Smooth muscle cell (in vitro differentiated cells): Measurements from ENCODE around the gene ZNF488. TPM values are rescaled to one million over a fixed set of nuclear protein-coding genes. Genes with fewer than 3 reads are reported as not detected.

Experiments
- DNase-seq: peaks from one replicate; lab custom pipeline; 2025; ENCODE audit not compliant: unreplicated experiment; lab: John Stamatoyannopoulos, UW
- H2AFZ ChIP-seq: fragments of 200-600 bp; sonication (generic); 2 replicates; pipeline ENCODE4 v1.6.0; 2016; ENCODE audit warnings: antibody characterized with exemption, low read depth, mild to moderate bottlenecking
- H3F3A ChIP-seq: fragments of 200-600 bp; sonication (generic); 2 replicates; pipeline ENCODE4 v1.6.0; 2017; ENCODE audit warnings: antibody characterized with exemption, low read depth
- H3K27ac ChIP-seq: fragments of 200-600 bp; sonication (generic); 2 replicates; pipeline ENCODE4 v1.5.1; 2016; ENCODE audit warnings: low read depth, mild to moderate bottlenecking
- H3K27me3 ChIP-seq: fragments of 200-600 bp; sonication (generic); 2 replicates; pipeline ENCODE4 v1.6.1; 2016; ENCODE audit warnings: low read depth, mild to moderate bottlenecking
- H3K36me3 ChIP-seq: fragments of 200-600 bp; sonication (generic); 2 replicates; pipeline ENCODE4 v1.5.1; 2016; ENCODE audit warnings: low read depth
- H3K4me1 ChIP-seq: fragments of 200-600 bp; sonication (generic); 2 replicates; pipeline ENCODE4 v1.5.1; 2016; ENCODE audit warnings: low read depth
- H3K4me2 ChIP-seq: fragments of 200-600 bp; sonication (generic); 2 replicates; pipeline ENCODE4 v1.6.0; 2016; ENCODE audit warnings: mild to moderate bottlenecking
- H3K4me3 ChIP-seq: fragments of 200-600 bp; sonication (generic); 2 replicates; pipeline ENCODE4 v1.5.1; 2016; ENCODE audit warnings: mild to moderate bottlenecking
- H3K79me2 ChIP-seq: fragments of 200-600 bp; sonication (generic); 2 replicates; pipeline ENCODE4 v1.6.0; 2016; ENCODE audit warnings: low read depth, mild to moderate bottlenecking
- H3K9ac ChIP-seq: fragments of 200-600 bp; sonication (generic); 2 replicates; pipeline ENCODE4 v1.6.0; 2016; ENCODE audit warnings: low read depth
- H3K9me3 ChIP-seq: fragments of 200-600 bp; sonication (generic); replicated peaks from 2 replicates; pipeline ENCODE4 v1.5.1; 2016; ENCODE audit warnings: low read depth
- H4K20me1 ChIP-seq: fragments of 200-600 bp; sonication (generic); 2 replicates; pipeline ENCODE4 v1.6.0; 2016; ENCODE audit warnings: low read depth
- CTCF ChIP-seq: fragments of 200-600 bp; sonication (generic); IDR thresholded peaks from 2 replicates; pipeline ENCODE4 v1.5.1; 2017; ENCODE audit warnings: borderline replicate concordance, mild to moderate bottlenecking, antibody characterized with exemption; ENCODE audit not compliant: insufficient read depth, poor library complexity, severe bottlenecking
- WGBS: methylation state at CpG from one replicate; pipeline ENCODE4 v1.1.7; 2016; ENCODE audit warnings: low lambda C conversion rate; 5-methylcytosine and 5-hydroxymethylcytosine counted together
- polyA plus RNA-seq: library from polyadenylated mRNA; unstranded; fragments of >200 nt; fragmentation: Nextera tagmentation; extraction: Ambion mirVana; gene quantifications from 2 replicates; pipeline ENCODE4 v1.2.1, GENCODE V29; 2016
- total RNA-seq: library from RNA; depleted of rRNA; stranded (reverse); fragments of >200 nt; gene quantifications from 2 replicates; pipeline ENCODE4 v1.2.3, GENCODE V29; 2014

Gene ZNF488
- total and polyA plus RNA-seq, 2 experiments from 2014 or later, result 1.1 TPM; not detected in 1

- WGBS, result 90% methylated on average over 2 of the region's 2 CpGs
- no peak overlapping the region for H3K4me2 ChIP-seq
These were observed 20.8 kb upstream of the ZNF488 start for GRCh38 chr10:47404937-47405336.

GRCh38 chr10:47404446-47404845, 20.4 kb upstream of the ZNF488 start:
- no peaks in the 10 kb centered on the region for H3F3A ChIP-seq
- no peaks in the 10 kb centered on the region for H3K27me3 ChIP-seq
- H3K4me3 ChIP-seq, result no peak overlapping the region
- H3K9ac ChIP-seq, result no peak overlapping the region
- no peaks in the 10 kb centered on the region for H4K20me1 ChIP-seq
- peak overlapping the region; percentile 39 for H2AFZ ChIP-seq
- H3K79me2 ChIP-seq, result no peaks in the 10 kb centered on the region
- no peak for DNase-seq
- H3K4me1 ChIP-seq, result no peaks in the 10 kb centered on the region
- H3K4me2 ChIP-seq, result no peak overlapping the region
- no peak overlapping the region for H3K27ac ChIP-seq
- 72% methylated on average over 6 of the region's 6 CpGs for WGBS
- no peaks in the 10 kb centered on the region for H3K9me3 ChIP-seq
- no peaks in the 10 kb centered on the region for H3K36me3 ChIP-seq
- no peak for TF ChIP-seq CTCF

More at GRCh38 chr10:47404937-47405336, 20.8 kb upstream of the ZNF488 start:
- TF ChIP-seq CTCF, result no peak
- peak overlapping the region; percentile 39 for H2AFZ ChIP-seq
- H3K79me2 ChIP-seq, result no peaks in the 10 kb centered on the region
- no peak overlapping the region for H3K27ac ChIP-seq
- DNase-seq, result no peak
- no peak overlapping the region for H3K9ac ChIP-seq
- H3K4me1 ChIP-seq, result no peaks in the 10 kb centered on the region
- no peaks in the 10 kb centered on the region for H4K20me1 ChIP-seq
- H3K9me3 ChIP-seq, result no peaks in the 10 kb centered on the region
- H3K36me3 ChIP-seq, result no peaks in the 10 kb centered on the region
- H3K4me3 ChIP-seq, result no peak overlapping the region
- H3F3A ChIP-seq, result no peaks in the 10 kb centered on the region
- H3K27me3 ChIP-seq, result no peaks in the 10 kb centered on the region

GRCh38 chr10:47403446-47404318, 19.6 kb upstream of the ZNF488 start:
- Histone ChIP-seq H3K9ac (no peak overlapping the region), H3K9me3 (no peaks in the 10 kb centered on the region), H3K27ac (peak overlapping the region; percentile 19), H3K4me3 (no peak overlapping the region), H2AFZ (no peak overlapping the region), H3K4me1 (no peaks in the 10 kb centered on the region), H3F3A (no peaks in the 10 kb centered on the region), H3K36me3 (no peaks in the 10 kb centered on the region), H3K27me3 (no peaks in the 10 kb centered on the region), H4K20me1 (no peaks in the 10 kb centered on the region), H3K4me2 (peak overlapping the region; percentile 66), H3K79me2 (no peaks in the 10 kb centered on the region)
- DNase-seq, result no peak
- 48% methylated on average over 6 of the region's 6 CpGs for WGBS
- TF ChIP-seq CTCF, result peak; percentile 8
